ENCODE data around the gene RCN2.
"Not testable (repeated sequence)": the region's sequence is repeated elsewhere in the genome, so short reads cannot be mapped to it uniquely, and the experiment has no call there.

Gene RCN2

GRCh38 chr15:76894174-76894573, 37.4 kb upstream of the RCN2 start:
- Histone ChIP-seq H3K27me3 (ENCODE audit: insufficient read depth, low read length, poor library complexity) (no peaks in the 10 kb centered on the region), H3K9ac (ENCODE audit: low read depth, low read length) (no peak overlapping the region), H4K20me1 (ENCODE audit: insufficient read depth, low read length) (no peaks in the 10 kb centered on the region), H3K79me2 (ENCODE audit: insufficient read depth, low read length) (peaks cover 45% of the 10 kb centered on the region), H3K4me1 (ENCODE audit: insufficient read depth, low read length) (no peaks in the 10 kb centered on the region), H3K4me2 (ENCODE audit: insufficient read depth, low read length) (no peak overlapping the region), H3K27ac (ENCODE audit: low read length) (no peak overlapping the region), H3K9me3 (ENCODE audit: insufficient read depth, low read length, severe bottlenecking) (no peaks in the 10 kb centered on the region), H2AFZ (ENCODE audit: low read depth, low read length) (no peak overlapping the region), H3K4me3 (ENCODE audit: low read depth in 1 of 2, low read length in 2 of 2) (no peak overlapping the region), H3K36me3 (ENCODE audit: insufficient read depth, low read length) (0 out of 2 replicates have a peak, but pooled peaks cover 3% of the 10 kb centered on the region)
- TF ChIP-seq EZH2 (IDR thresholded peaks at IDR 0.05; ENCODE audit: borderline replicate concordance, low read depth, low read length, severe bottlenecking) = no peak
- TF ChIP-seq, protein P1, sequence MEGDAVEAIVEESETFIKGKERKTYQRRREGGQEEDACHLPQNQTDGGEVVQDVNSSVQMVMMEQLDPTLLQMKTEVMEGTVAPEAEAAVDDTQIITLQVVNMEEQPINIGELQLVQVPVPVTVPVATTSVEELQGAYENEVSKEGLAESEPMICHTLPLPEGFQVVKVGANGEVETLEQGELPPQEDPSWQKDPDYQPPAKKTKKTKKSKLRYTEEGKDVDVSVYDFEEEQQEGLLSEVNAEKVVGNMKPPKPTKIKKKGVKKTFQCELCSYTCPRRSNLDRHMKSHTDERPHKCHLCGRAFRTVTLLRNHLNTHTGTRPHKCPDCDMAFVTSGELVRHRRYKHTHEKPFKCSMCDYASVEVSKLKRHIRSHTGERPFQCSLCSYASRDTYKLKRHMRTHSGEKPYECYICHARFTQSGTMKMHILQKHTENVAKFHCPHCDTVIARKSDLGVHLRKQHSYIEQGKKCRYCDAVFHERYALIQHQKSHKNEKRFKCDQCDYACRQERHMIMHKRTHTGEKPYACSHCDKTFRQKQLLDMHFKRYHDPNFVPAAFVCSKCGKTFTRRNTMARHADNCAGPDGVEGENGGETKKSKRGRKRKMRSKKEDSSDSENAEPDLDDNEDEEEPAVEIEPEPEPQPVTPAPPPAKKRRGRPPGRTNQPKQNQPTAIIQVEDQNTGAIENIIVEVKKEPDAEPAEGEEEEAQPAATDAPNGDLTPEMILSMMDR (IDR thresholded peaks at IDR 0.05; ENCODE audit: borderline replicate concordance, extremely low read depth, low read length, poor library complexity, severe bottlenecking) = no peak
- DNase-seq = no peak
- ATAC-seq (ENCODE audit: insufficient read depth, low read depth) = no peak

GRCh38 chr15:76898102-76898501, 33.4 kb upstream of the RCN2 start:
- Histone ChIP-seq H3K79me2 (ENCODE audit: insufficient read depth, low read length) (peaks cover 52% of the 10 kb centered on the region), H3K9ac (ENCODE audit: low read depth, low read length) (no peak overlapping the region), H3K27me3 (ENCODE audit: insufficient read depth, low read length, poor library complexity) (no peaks in the 10 kb centered on the region), H3K4me1 (ENCODE audit: insufficient read depth, low read length) (peaks cover 2% of the 10 kb centered on the region; the same call in 1 of the 2 replicates), H3K27ac (ENCODE audit: low read length) (no peak overlapping the region), H3K4me3 (ENCODE audit: low read depth in 1 of 2, low read length in 2 of 2) (no peak overlapping the region), H4K20me1 (ENCODE audit: insufficient read depth, low read length) (no peaks in the 10 kb centered on the region), H3K36me3 (ENCODE audit: insufficient read depth, low read length) (0 out of 2 replicates have a peak, but pooled peaks cover 3% of the 10 kb centered on the region), H2AFZ (ENCODE audit: low read depth, low read length) (no peak overlapping the region), H3K4me2 (ENCODE audit: insufficient read depth, low read length) (no peak overlapping the region), H3K9me3 (ENCODE audit: insufficient read depth, low read length, severe bottlenecking) (no peaks in the 10 kb centered on the region)
- DNase-seq (no peak), ATAC-seq (ENCODE audit: insufficient read depth, low read depth) (no peak)
- no peak for TF ChIP-seq EZH2 (IDR thresholded peaks at IDR 0.05; ENCODE audit: borderline replicate concordance, low read depth, low read length, severe bottlenecking)
- TF ChIP-seq, protein P1 (IDR thresholded peaks at IDR 0.05; ENCODE audit: borderline replicate concordance, extremely low read depth, low read length, poor library complexity, severe bottlenecking) = no peak

GRCh38 chr15:76899176-76899930, 32.2 kb upstream of the RCN2 start:
- not testable (repeated sequence) for ATAC-seq (ENCODE audit: insufficient read depth, low read depth); H3K27ac ChIP-seq (ENCODE audit: low read length); H4K20me1 ChIP-seq (ENCODE audit: insufficient read depth, low read length); H3K9me3 ChIP-seq (ENCODE audit: insufficient read depth, low read length, severe bottlenecking); H3K4me3 ChIP-seq (ENCODE audit: low read depth in 1 of 2, low read length in 2 of 2); H2AFZ ChIP-seq (ENCODE audit: low read depth, low read length); H3K36me3 ChIP-seq (ENCODE audit: insufficient read depth, low read length); H3K9ac ChIP-seq (ENCODE audit: low read depth, low read length); H3K4me2 ChIP-seq (ENCODE audit: insufficient read depth, low read length); H3K27me3 ChIP-seq (ENCODE audit: insufficient read depth, low read length, poor library complexity); DNase-seq
- H3K4me1 ChIP-seq (ENCODE audit: insufficient read depth, low read length) = peaks cover 14% of the 10 kb centered on the region
- H3K79me2 ChIP-seq (ENCODE audit: insufficient read depth, low read length) = peaks cover 57% of the 10 kb centered on the region

DNA sequence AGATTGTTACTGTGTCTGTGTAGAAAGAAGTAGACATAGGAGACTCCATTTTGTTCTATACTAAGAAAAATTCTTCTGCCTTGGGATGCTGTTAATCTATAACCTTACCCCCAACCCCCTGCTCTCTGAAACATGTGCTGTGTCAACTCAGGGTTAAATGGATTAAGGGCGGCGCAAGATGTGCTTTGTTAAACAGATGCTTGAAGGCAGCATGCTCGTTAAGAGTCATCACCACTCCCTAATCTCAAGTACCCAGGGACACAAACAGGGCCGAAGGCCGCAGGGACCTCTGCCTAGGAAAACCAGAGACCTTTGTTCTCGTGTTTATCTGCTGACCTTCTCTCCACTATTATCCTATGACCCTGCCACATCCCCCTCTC, 31.6 kb upstream of the RCN2 start:
- not testable (repeated sequence) for H2AFZ ChIP-seq (ENCODE audit: low read depth, low read length); H4K20me1 ChIP-seq (ENCODE audit: insufficient read depth, low read length); ATAC-seq (ENCODE audit: insufficient read depth, low read depth); H3K4me3 ChIP-seq (ENCODE audit: low read depth in 1 of 2, low read length in 2 of 2); DNase-seq; H3K27ac ChIP-seq (ENCODE audit: low read length); H3K36me3 ChIP-seq (ENCODE audit: insufficient read depth, low read length); H3K4me2 ChIP-seq (ENCODE audit: insufficient read depth, low read length); H3K9me3 ChIP-seq (ENCODE audit: insufficient read depth, low read length, severe bottlenecking); H3K9ac ChIP-seq (ENCODE audit: low read depth, low read length); H3K27me3 ChIP-seq (ENCODE audit: insufficient read depth, low read length, poor library complexity)
- peaks cover 57% of the 10 kb centered on the region for H3K79me2 ChIP-seq (ENCODE audit: insufficient read depth, low read length)
- peaks cover 17% of the 10 kb centered on the region for H3K4me1 ChIP-seq (ENCODE audit: insufficient read depth, low read length)
